Amygdala (tissue), 56 donors: ENCODE results near the gene WTAP.
"Not testable (repeated sequence)": the region's sequence is repeated elsewhere in the genome, so short reads cannot be mapped to it uniquely, and the experiment has no call there.

Experiments
- DNase-seq, 56 donors: peaks; one replicate each; lab custom pipeline; 2025; lab: John Stamatoyannopoulos, UW

Gene WTAP

DNA sequence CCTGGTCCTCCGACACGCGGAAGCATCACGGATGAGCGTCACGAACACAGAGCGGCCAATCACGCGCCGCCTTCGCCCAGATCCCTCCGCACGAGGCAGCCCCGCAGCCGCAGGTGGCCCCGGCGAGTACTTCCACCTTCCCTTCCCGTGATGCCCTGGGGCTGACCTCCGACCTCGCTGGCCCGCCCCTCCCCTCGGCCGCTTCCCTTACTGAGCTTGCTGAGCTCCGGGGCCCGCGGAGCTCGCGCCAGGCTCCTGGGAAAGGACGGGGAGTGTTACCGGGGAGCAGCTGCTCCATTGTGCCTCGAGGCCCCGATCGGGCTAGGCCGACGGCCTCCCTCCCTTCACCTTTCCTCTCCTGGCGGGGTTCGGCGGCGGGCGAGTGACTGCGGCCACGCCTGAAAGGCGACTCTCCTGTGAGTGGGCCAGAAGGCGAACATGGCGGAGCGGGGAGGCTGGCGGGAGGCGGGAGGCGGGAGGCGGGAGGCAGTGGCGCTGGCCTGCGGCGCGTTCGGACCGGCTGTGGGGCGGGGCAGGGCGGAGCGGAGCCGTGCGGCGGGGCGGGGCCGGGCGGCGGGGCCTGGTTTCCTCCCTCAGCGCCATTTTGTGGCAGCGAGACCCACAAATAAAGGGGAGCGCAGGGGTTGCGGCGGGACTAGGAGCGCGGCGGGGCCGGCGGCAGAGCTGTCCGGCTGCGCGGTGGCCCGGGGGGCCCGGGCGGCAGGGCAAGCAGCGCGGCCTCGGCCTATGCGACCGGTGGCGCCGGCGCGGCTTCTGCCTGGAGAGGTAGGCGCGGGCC is at the start of gene WTAP:
TSS of gene WTAP (plus strand) at position 589 of the 799 bp plus-strand sequence. CDS start 8,760 bp downstream, outside the sequence.
- peak; percentile 63 to 97 (median 91) for DNase-seq

DNA sequence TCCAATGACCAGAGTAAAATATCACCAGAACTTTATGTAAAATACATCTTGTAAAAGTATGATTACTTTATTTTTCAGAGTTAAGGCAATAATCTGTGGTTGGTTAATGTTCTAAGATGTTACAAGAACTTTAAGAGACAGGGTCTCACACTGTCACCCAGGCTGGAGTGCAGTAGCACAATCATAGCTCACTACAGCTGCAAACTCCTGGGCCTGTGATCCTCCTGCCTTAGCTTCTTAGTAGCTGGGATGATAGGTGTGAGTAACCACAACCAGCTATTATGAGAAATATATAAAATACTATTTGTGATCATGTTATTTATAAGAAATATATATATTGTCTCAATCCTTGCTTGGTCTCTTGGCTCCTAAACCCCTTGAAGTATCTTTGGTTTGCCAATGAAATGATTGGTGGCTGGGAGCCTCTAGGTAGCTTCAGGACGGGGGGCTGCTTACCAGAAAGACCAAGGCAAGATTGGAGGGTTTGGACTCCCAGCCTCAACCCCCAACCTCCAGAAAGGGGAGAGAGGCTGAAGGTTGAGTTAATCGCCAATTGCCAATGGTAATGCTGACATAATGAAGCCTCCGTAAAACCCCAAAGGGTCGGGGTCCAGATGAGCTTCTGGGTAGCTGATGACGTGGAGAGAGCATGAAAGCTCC is 49.7 kb upstream of the WTAP start:
- no peak for DNase-seq

DNA sequence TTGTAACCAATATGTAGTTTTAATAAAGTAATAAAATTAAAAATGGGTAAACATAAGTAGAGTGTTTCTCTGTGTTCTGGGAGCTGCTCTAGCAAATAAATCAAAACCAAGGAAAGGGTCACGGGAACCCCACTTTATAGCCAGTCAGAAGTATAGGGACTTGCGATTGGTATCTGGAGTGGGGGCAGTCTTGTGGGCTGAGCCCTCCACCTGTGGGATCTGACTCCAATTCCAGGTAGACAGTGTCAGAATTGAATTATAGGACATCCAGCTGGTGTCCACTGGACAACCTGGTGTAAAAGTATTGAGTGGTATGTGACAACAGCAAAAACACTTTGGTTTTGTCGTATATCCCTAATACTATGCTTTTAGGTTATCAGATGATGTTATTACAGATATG is 48.7 kb upstream of the WTAP start:
- DNase-seq = no peak

- no peak for DNase-seq
Observed at GRCh38 chr6:159679091-159680077, 47.9 kb upstream of the WTAP start.

- DNase-seq = no peak
Observed at GRCh38 chr6:159680104-159680503, 47.2 kb upstream of the WTAP start.

GRCh38 chr6:159681191-159681880 is 46.0 kb upstream of the WTAP start:
- DNase-seq = no peak

GRCh38 chr6:159682295-159682694 is 45.0 kb upstream of the WTAP start:
- DNase-seq = no peak

- no peak for DNase-seq
Observed at GRCh38 chr6:159682810-159683209, 44.5 kb upstream of the WTAP start.

GRCh38 chr6:159684013-159684304 is 43.3 kb upstream of the WTAP start:
- DNase-seq = no peak

GRCh38 chr6:159686040-159686439 is 41.3 kb upstream of the WTAP start:
- no peak for DNase-seq

DNA sequence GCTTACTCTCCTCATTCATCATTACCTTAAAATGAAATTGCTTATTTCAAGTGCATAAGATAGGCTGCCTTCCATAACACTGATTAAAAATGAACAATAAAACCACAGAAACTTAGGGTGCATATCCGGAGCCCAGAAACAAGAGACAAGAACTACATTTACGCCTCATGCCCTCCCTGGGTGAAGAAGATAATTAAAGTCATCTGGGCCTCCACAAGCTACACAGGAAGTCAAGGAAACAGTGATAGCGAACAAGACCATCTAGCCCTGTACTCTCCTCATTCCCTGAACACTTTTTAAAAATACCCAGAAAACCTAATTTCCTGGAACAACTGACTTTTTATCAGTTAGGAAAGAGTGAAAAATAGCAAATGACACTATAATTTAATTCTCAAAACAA is 40.6 kb upstream of the WTAP start:
- DNase-seq = no peak

GRCh38 chr6:159687341-159687740 is 40.0 kb upstream of the WTAP start:
- no peak for DNase-seq

DNA sequence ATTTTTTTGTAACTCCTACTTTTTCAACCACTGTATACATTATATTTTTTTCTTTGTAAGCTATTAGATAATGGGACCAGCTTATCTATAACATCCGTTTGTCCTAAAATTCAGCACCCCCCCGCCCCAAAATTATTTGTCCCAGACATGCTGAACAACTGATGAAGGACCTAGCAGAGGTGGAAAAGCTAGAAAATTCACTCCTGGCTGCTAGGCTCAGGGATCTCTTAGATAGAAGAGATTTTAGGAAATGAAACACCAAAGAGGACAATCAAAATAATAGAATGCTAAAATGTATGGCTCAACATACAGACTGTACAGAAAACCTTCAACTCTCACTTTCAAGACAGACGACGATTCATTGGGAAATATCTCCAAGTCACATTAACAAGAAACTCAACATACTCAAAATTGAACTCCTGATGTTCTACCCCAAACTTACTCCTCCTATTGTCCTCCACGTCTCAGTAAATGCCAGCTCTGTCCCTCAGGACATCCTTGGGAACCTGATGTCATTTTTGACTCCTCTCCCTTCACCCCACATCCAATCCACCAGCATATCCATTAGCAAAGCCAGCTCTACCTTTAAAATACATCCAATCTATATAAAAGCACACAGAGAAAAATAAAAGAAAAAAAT is 38.9 kb upstream of the WTAP start:
- no peak for DNase-seq

- no peak for DNase-seq
Observed at GRCh38 chr6:159689001-159689400, 38.3 kb upstream of the WTAP start.

- not testable (repeated sequence) for DNase-seq
Observed at GRCh38 chr6:159690135-159690534, 37.2 kb upstream of the WTAP start.

DNA sequence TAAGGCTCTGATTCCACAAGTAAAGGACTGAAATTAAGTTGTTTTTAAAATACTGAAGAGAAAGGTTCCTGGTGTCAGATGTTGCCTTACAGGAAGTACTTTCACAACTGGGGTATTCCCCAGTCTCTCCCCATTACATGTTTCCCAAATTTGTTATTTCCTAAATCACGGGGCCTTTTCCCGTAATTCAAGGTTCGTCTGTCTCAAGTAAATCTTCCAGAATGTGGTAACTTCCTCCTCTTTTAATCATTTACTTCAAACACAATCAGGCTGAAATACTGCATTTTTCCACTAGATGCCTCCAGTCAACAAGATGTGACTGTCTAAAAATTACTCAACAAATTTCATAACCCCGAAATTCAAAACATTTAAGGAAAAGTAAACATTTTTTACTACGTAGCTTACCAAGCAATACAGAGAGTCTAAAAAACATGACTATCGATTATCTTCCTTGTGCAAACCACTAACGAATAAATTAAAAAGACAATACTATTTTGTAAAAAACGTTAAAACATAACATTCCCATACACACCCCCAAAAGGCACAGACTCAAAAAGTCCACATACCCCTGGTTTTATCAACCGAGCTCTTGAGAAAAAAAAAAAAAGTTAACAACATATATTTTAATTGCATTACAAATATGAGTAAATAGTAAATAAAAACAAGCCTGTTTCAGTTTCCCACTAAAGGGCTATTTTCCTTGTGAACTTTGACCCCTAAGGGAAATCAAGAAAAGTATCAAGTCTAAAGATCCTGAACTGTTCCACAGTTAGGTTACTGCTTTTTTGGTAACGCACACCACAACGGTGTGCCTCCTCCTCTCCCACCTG is 36.0 kb upstream of the WTAP start:
- DNase-seq = peak in 3 of 56 donors; percentile 4 to 73 (median 7)

- no peak for DNase-seq
Observed at GRCh38 chr6:159691963-159692287, 35.4 kb upstream of the WTAP start.

- peak in 34 of 56 donors; percentile 16 to 70 (median 46) for DNase-seq
Observed at GRCh38 chr6:159692303-159693127, 34.8 kb upstream of the WTAP start.
